HepG2 (cell line): Measurements from ENCODE around the gene PLXNB2. TPM values are rescaled to one million over a fixed set of nuclear protein-coding genes. Genes with fewer than 3 reads are reported as not detected.

Experiments
- CC2D1A ChIP-seq: sonication (generic); formaldehyde crosslinking; IDR thresholded peaks from 2 replicates; pipeline ENCODE4 v1.8.1; 2023; ENCODE audit warnings: mild to moderate bottlenecking, missing genetic modification reagents
- GATA4 ChIP-seq: sonication (generic); IDR thresholded peaks from 2 replicates; pipeline ENCODE4 v1.6.1; 2016; ENCODE audit warnings: antibody characterized with exemption, low read depth, borderline replicate concordance
- HHEX ChIP-seq: IDR thresholded peaks from 2 replicates; pipeline ENCODE4 v1.6.1; 2016; ENCODE audit warnings: control low read depth
- KDM2A ChIP-seq: sonication (generic); formaldehyde crosslinking; IDR thresholded peaks from 2 replicates; pipeline ENCODE4 v1.4.0; 2020; ENCODE audit warnings: low read depth, missing genetic modification reagents, borderline replicate concordance
- NCOA5 ChIP-seq: sonication (generic); formaldehyde crosslinking; IDR thresholded peaks from 2 replicates; pipeline ENCODE4 v1.4.0; 2020; ENCODE audit warnings: missing genetic modification reagents
- RAD51 ChIP-seq: fragments of 450-650 bp; IDR thresholded peaks from 2 replicates; pipeline ENCODE4 v1.6.1; 2016; ENCODE audit warnings: borderline replicate concordance
- TBX3 ChIP-seq: fragments of 450-650 bp; IDR thresholded peaks from 2 replicates; pipeline ENCODE4 v1.6.1; 2017; ENCODE audit warnings: antibody characterized with exemption, mild to moderate bottlenecking, inconsistent platforms, borderline replicate concordance
- ZNF160 ChIP-seq: sonication (generic); formaldehyde crosslinking; IDR thresholded peaks from 2 replicates; pipeline ENCODE4 v1.8.0; 2022; ENCODE audit warnings: mild to moderate bottlenecking, inconsistent platforms, missing genetic modification reagents
- ZNF34 ChIP-seq: sonication (generic); formaldehyde crosslinking; IDR thresholded peaks from 2 replicates; pipeline ENCODE4 v1.4.0; 2020; ENCODE audit warnings: mild to moderate bottlenecking, missing genetic modification reagents, borderline replicate concordance
- ZNF510 ChIP-seq: sonication (generic); formaldehyde crosslinking; IDR thresholded peaks from 2 replicates; pipeline ENCODE4 v1.4.0; 2020; ENCODE audit warnings: low read depth, mild to moderate bottlenecking, missing genetic modification reagents
- ZNF569 ChIP-seq: sonication (generic); formaldehyde crosslinking; IDR thresholded peaks from 2 replicates; pipeline ENCODE4 v1.5.0; 2020; ENCODE audit warnings: mild to moderate bottlenecking, missing genetic modification reagents, moderate library complexity, borderline replicate concordance
- polyA plus RNA-seq, 8 experiments: library from polyadenylated mRNA; depleted of rRNA in 3 of 8; stranded (reverse) in 7 of 8; unstranded in 1 of 8; fragments of >200 nt; fragmentation: Illumina TruSeq in 4 of 8; extraction: Trizol in 4 of 8; gene quantifications; 2 replicates each; pipeline versions ENCODE4 v1.2.1 to v1.2.3, GENCODE V29; 2011 to 2016; ENCODE audit warnings: low read depth in 4 of 8, missing spikeins in 1 of 8, mixed read lengths in 1 of 8; ENCODE audit not compliant: insufficient read depth in 1 of 8
- total RNA-seq, 5 experiments: library from RNA; depleted of rRNA; stranded (reverse); fragments of >200 nt; fragmentation: Illumina TruSeq; extraction: Trizol; gene quantifications; 2 replicates each; pipeline ENCODE4 v1.2.3, GENCODE V29; 2016; ENCODE audit warnings: low read depth in 1 of 5
- TF ChIP-seq, protein P1 (sequence below): fragments of 450-650 bp; IDR thresholded peaks from 2 replicates; pipeline ENCODE4 v1.6.1; 2016
- TF ChIP-seq, protein P2 (sequence below): IDR thresholded peaks from 2 replicates; pipeline ENCODE4 v1.6.1; 2016; ENCODE audit warnings: missing compliant biosample characterization, missing genetic modification reagents, borderline replicate concordance
- TF ChIP-seq, protein P3 (sequence below): sonication (generic); formaldehyde crosslinking; IDR thresholded peaks from 2 replicates; pipeline ENCODE4 v1.5.1; 2020; ENCODE audit warnings: mild to moderate bottlenecking, missing genetic modification reagents, moderate library complexity
- TF ChIP-seq, protein P4 (sequence below): sonication (generic); IDR thresholded peaks from 2 replicates; pipeline ENCODE4 v1.6.1; 2016; ENCODE audit warnings: low read depth, borderline replicate concordance
- TF ChIP-seq, protein P5 (sequence below): sonication (generic); formaldehyde crosslinking; IDR thresholded peaks from 2 replicates; pipeline ENCODE4 v1.4.0; 2020; ENCODE audit warnings: mild to moderate bottlenecking, missing genetic modification reagents

The PLXNB2 gene
- total and polyA plus RNA-seq, 2 of the 13 experiments (the other 11 are each of a cell fraction or from before 2014, with no cell fraction given): 32.6 to 68.9 TPM

DNA sequence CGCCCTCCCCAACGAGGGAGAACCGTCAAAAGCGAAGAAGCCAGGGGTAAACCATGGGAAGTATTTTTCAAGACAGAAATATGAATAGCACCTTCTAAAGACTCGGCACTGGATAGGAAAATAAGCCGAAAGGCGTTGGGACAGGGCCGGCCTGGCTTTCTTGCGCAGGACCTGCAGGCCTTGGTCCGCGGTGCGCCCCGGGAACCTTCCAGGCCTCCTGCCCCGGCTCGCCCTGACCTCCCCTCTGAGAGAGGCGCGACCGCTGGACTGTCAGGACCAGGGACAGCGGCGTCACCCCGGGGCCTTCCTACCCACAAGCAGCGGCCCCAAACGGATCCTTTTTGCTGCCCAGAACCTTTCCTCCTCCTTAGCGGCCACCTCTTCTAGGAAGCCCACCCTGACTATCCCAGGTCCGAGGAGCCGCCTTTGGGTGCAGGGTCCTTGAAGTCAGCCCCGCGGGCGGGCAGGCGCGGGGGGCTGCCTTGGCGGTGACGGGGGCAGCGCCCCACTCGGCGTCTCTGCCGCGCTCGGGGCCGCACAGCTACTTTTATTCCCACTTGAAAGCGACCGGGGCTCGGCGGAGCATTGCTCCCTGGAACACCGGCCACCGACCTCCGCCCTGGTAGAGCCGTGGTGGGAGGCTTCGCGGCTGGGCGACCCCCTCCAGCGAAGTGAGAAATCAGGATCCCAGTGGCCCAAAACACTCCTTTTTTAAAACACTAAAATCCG is 36.6 kb downstream of the PLXNB2 start (continued):
- TF ChIP-seq, protein P1, sequence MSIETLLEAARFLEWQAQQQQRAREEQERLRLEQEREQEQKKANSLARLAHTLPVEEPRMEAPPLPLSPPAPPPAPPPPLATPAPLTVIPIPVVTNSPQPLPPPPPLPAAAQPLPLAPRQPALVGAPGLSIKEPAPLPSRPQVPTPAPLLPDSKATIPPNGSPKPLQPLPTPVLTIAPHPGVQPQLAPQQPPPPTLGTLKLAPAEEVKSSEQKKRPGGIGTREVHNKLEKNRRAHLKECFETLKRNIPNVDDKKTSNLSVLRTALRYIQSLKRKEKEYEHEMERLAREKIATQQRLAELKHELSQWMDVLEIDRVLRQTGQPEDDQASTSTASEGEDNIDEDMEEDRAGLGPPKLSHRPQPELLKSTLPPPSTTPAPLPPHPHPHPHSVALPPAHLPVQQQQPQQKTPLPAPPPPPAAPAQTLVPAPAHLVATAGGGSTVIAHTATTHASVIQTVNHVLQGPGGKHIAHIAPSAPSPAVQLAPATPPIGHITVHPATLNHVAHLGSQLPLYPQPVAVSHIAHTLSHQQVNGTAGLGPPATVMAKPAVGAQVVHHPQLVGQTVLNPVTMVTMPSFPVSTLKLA: no peak
- TF ChIP-seq, protein P2, sequence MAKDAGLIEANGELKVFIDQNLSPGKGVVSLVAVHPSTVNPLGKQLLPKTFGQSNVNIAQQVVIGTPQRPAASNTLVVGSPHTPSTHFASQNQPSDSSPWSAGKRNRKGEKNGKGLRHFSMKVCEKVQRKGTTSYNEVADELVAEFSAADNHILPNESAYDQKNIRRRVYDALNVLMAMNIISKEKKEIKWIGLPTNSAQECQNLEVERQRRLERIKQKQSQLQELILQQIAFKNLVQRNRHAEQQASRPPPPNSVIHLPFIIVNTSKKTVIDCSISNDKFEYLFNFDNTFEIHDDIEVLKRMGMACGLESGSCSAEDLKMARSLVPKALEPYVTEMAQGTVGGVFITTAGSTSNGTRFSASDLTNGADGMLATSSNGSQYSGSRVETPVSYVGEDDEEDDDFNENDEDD (CRISPR knock-in tag): peak; percentile 23; the same call in 1 of the 2 replicates
- no peak for TF ChIP-seq ZNF569 (CRISPR knock-in tag)
- no peak for TF ChIP-seq TBX3
- TF ChIP-seq, protein P3, sequence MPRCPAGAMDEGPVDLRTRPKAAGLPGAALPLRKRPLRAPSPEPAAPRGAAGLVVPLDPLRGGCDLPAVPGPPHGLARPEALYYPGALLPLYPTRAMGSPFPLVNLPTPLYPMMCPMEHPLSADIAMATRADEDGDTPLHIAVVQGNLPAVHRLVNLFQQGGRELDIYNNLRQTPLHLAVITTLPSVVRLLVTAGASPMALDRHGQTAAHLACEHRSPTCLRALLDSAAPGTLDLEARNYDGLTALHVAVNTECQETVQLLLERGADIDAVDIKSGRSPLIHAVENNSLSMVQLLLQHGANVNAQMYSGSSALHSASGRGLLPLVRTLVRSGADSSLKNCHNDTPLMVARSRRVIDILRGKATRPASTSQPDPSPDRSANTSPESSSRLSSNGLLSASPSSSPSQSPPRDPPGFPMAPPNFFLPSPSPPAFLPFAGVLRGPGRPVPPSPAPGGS (CRISPR knock-in tag): no peak
- no peak for TF ChIP-seq ZNF34
- peak; percentile 84; the same call in 1 of the 2 replicates for TF ChIP-seq ZNF510 (CRISPR knock-in tag)
- TF ChIP-seq CC2D1A (CRISPR knock-in tag): no peak
- no peak for TF ChIP-seq RAD51
- TF ChIP-seq, protein P4, sequence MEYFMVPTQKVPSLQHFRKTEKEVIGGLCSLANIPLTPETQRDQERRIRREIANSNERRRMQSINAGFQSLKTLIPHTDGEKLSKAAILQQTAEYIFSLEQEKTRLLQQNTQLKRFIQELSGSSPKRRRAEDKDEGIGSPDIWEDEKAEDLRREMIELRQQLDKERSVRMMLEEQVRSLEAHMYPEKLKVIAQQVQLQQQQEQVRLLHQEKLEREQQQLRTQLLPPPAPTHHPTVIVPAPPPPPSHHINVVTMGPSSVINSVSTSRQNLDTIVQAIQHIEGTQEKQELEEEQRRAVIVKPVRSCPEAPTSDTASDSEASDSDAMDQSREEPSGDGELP: no peak
- 0 out of 2 replicates have a peak, but pooled peaks have one; percentile 69 for TF ChIP-seq ZNF160 (CRISPR knock-in tag)
- TF ChIP-seq GATA4: no peak
- TF ChIP-seq, protein P5, sequence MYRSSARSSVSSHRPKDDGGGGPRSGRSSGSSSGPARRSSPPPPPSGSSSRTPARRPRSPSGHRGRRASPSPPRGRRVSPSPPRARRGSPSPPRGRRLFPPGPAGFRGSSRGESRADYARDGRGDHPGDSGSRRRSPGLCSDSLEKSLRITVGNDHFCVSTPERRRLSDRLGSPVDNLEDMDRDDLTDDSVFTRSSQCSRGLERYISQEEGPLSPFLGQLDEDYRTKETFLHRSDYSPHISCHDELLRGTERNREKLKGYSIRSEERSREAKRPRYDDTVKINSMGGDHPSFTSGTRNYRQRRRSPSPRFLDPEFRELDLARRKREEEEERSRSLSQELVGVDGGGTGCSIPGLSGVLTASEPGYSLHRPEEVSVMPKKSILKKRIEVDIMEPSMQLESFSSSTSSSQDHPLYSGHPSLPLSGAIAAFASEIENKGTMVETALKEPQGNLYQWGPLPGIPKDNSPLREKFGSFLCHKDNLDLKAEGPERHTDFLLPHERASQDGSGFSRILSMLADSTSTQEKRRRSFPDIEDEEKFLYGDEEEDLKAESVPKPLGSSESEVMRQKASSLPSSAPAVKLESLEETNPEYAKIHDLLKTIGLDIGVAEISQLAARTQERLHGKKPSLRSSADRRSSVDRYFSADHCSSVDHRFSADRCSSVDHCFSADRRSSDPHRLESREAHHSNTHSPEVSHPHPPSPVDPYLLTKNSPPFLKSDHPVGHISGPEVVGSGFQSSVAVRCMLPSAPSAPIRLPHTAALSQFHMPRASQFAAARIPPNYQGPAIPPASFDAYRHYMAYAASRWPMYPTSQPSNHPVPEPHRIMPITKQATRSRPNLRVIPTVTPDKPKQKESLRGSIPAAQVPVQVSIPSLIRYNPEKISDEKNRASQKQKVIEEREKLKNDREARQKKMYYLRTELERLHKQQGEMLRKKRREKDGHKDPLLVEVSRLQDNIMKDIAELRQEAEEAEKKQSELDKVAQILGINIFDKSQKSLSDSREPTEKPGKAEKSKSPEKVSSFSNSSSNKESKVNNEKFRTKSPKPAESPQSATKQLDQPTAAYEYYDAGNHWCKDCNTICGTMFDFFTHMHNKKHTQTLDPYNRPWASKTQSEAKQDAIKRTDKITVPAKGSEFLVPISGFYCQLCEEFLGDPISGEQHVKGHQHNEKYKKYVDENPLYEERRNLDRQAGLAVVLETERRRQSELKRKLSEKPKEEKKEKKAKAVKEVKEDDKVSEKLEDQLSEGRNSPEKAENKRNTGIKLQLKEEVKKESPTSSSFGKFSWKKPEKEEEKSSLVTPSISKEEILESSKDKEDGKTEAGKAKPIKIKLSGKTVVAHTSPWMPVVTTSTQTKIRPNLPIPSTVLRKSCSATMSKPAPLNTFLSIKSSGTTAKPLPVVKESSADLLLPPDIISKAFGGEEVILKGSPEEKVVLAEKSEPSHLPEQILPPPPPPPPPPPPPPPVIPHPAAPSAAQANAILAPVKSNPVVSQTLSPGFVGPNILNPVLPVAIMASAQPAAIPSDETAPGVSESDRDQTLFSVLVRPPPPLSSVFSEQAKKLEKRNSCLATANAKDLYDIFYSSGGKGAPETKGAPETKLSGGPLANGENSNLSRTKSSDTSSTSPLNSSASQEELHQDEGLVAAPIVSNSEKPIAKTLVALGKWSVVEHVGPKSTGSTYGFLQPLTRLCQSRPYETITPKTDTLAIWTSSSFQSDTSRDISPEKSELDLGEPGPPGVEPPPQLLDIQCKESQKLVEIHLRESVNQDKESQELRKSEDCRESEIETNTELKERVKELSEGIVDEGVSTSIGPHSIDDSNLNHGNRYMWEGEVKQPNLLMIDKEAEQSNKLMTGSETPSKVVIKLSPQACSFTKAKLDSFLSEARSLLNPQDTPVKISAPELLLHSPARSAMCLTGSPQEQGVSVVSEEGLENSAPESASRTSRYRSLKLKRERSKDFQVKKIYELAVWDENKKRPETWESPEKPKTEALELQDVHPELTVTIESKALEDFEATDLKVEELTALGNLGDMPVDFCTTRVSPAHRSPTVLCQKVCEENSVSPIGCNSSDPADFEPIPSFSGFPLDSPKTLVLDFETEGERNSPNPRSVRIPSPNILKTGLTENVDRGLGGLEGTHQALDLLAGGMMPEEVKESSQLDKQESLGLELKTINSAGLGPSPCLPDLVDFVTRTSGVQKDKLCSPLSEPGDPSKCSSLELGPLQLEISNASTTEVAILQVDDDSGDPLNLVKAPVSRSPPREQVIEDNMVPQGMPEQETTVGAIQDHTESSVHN (CRISPR knock-in tag): peak; percentile 36; the same call in 1 of the 2 replicates
- TF ChIP-seq HHEX (CRISPR knock-in tag): no peak
- peak; percentile 87; the same call in 1 of the 2 replicates for TF ChIP-seq KDM2A (CRISPR knock-in tag)
- TF ChIP-seq NCOA5: no peak
